GM23248 (cell line): ENCODE results near the gene TMEM229B.

ENCODE experiments used
- EZH2 ChIP-seq: fragments of 200-600 bp; sonication (generic); IDR thresholded peaks from 2 replicates; pipeline ENCODE4 v1.6.1; 2018; ENCODE audit warnings: antibody characterized with exemption, mild to moderate bottlenecking; ENCODE audit not compliant: insufficient read depth, poor library complexity, severe bottlenecking
- EZH2phosphoT487 ChIP-seq: fragments of 200-600 bp; sonication (generic); IDR thresholded peaks from 2 replicates; pipeline ENCODE4 v1.6.1; 2018; ENCODE audit warnings: antibody characterized with exemption, moderate library complexity, mild to moderate bottlenecking, low read depth; ENCODE audit not compliant: insufficient read depth

GRCh38 chr14:67524634-67524963 lies 36.1 kb upstream of the TMEM229B start:
- TF ChIP-seq EZH2 = no peak
- no peak for TF ChIP-seq EZH2phosphoT487
